Fibroblast of skin of scalp (primary cell): Measurements from ENCODE around the gene ANXA3.
A peak's percentile ranks its signal among the peaks of the same experiment; 100 is the strongest.

Experiments used
- DNase-seq: peaks from one replicate; pipeline ENCODE4 v3.0.0-alpha.2; 2013

ANXA3 gene

DNA sequence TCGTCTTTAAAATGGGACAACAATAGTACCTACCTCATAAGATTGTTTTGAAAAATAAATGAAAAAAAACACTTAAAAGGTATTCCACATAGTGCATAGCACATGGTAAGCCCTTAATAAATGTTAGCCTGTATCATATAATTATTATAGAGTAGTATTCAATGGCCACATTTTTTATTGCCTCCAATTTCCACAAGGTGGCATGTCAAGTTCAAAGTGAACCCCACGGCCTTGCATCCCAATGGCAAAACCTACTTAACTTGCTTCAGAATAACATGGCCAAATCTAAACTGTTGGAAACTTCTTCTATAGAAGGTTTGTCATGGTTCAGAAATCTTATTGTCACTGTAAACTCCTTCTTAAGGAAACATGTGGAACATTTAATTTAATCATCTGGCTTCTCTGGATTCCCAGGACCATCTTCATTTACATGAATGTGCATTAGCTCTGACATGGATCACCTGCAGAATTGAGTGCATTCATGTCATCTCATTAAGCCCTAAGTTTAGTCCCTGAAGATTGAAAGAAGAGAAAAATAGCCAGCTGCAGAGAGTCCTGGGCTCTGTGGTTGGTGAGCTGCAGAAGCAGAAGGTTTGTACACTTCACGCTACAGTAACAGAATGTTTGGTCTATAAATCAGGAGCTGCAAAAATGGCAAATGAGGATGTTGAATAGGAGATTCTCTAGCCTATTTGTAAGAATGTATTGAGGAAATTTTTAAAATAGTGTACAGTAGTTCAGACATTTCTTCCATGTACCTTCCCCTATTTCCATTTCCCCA, 61.0 kb downstream of the ANXA3 start:
- DNase-seq = peak; percentile 70

DNA sequence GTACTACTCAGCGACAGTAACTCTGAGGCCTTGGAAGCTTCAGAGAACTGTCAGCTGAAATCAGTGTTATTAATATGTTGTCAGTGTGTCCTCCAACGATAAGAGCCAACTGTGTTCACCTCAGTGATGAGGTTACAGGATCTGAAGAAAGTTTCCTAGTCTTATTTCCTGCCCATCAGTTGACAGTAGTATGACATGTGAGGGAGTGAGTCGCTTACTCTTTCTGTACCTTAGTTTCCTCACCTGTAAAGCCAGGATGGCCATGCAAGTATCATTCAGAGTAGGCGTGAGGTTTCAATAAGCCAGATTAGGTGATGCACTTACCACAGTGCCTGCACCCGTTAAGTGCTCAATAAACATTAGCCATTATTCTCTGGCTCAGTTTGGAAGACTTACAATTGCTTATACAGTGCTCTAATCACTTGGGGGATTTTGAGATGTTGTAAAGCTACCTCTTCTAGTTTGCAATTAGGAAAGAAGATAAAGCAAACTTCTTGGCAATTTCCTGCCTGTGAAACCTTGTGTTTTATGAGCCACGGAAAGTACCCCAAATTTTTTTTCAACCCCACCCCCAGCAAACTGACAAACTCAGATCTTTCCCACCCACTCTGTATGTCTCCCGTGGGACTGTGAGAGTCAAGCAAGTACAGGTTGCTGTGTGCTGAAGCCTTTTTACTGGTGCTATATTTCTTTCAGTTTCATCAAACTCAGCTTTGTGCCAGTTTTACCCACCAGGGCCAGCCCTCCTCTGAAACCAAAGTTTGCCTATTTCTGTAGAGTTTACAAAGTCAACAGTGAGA, 62.2 kb downstream of the ANXA3 start:
- no peak for DNase-seq

- DNase-seq = peak; percentile 70
Observed at GRCh38 chr4:78616046-78616498, 64.5 kb downstream of the ANXA3 start.

DNA sequence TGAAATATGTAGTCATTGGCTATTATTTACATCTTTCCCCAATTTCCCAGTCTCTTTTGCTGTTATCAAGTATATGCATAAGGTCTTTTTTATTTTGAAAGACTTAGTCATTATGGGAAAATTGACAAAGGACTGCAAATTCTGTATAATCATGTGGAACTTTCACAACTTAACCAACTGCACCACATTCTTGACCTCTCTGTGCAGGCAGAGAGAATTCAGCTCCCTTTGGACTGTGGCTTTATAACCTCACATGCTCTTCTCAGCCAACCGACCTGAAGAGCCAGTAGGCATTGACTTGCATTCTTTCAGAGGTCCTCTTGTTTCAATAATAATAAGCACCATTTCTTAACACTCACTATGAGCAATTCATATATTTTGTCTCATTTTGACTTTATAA, 66.9 kb downstream of the ANXA3 start:
- DNase-seq = no peak

GRCh38 chr4:78621395-78621794, 69.8 kb downstream of the ANXA3 start:
- peak; percentile 12 for DNase-seq

- DNase-seq = peak; percentile 52
Observed at GRCh38 chr4:78622253-78622979, 70.8 kb downstream of the ANXA3 start.

GRCh38 chr4:78624048-78624447, 72.5 kb downstream of the ANXA3 start:
- no peak for DNase-seq

DNA sequence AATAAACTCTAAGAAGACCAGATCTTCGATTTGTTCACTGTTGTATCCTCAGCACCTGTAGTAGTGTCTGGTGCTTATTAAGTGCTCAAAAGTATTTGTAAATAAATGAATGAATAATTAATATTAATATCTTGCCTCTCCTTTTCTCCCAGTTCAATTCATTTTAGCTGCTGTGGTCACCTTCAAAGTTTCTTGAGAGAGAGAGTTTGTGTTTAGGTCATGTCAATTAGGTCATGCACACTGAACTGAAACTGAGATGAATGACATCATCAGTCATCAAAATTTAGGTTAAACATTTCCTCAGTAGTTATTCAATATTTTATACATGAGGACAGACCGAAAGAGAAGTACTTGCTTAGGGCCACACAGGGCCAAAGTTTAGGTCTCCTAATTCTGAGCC, 73.5 kb downstream of the ANXA3 start:
- no peak for DNase-seq

- no peak for DNase-seq
Observed at GRCh38 chr4:78627046-78627965, 75.7 kb downstream of the ANXA3 start.

DNA sequence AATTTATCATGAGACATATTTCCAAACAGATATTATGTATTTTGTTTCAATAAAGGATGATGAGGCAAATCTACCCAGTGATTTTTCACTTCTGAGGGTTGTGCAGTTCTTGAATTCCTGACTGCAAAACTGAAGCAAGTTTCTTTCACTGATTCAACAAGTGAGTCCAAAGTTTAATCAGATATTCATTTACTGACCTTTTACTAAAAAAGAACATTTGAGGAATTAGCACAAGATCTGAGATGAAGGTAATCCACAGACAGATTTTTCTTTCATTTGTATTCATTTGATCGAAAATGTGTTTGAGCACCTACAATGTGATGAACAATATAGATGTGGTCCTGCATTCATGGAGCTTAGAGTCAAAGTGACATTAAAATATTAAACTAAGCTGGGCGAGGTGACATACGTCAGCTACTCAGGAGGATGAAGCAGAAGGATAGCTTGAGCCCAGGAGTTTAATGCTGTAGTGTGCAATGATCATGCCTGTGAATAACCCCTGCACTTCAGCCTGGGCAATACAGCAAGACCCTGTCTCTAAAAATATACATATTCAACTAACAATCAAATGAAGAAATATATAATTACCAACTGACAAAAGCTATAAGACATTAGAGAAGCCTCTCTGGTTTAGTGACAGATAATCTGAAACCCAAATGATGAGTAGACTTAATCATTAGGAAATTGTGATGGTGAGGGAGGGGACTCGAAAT, 76.6 kb downstream of the ANXA3 start:
- DNase-seq = no peak

GRCh38 chr4:78629991-78630541, 78.5 kb downstream of the ANXA3 start:
- DNase-seq = no peak

DNA sequence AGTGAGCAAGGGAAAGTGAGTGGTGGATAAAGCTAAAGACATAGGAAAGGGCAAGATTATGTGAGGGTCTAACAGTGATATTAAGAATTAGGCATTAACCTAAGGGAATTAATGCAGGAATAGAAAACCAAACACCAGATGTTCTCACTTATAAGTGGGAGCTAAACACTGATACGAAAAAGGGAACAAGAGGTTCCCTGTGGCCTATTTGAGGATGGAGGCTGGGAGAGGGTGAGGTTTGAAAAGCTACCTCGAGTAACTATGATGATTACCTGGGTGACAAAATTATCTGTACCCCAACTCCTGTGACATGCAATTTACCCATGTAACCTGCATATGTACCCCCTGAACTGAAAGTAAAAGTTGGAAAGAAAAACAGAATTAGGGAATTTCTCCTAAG, 79.0 kb downstream of the ANXA3 start:
- no peak for DNase-seq

- peak; percentile 45 for DNase-seq
Observed at GRCh38 chr4:78634011-78634664, 82.6 kb downstream of the ANXA3 start.

- no peak for DNase-seq
Observed at GRCh38 chr4:78638337-78639172, 87.0 kb downstream of the ANXA3 start.

GRCh38 chr4:78640714-78641113, 89.1 kb downstream of the ANXA3 start:
- no peak for DNase-seq

GRCh38 chr4:78642934-78643333, 91.4 kb downstream of the ANXA3 start:
- no peak for DNase-seq

DNA sequence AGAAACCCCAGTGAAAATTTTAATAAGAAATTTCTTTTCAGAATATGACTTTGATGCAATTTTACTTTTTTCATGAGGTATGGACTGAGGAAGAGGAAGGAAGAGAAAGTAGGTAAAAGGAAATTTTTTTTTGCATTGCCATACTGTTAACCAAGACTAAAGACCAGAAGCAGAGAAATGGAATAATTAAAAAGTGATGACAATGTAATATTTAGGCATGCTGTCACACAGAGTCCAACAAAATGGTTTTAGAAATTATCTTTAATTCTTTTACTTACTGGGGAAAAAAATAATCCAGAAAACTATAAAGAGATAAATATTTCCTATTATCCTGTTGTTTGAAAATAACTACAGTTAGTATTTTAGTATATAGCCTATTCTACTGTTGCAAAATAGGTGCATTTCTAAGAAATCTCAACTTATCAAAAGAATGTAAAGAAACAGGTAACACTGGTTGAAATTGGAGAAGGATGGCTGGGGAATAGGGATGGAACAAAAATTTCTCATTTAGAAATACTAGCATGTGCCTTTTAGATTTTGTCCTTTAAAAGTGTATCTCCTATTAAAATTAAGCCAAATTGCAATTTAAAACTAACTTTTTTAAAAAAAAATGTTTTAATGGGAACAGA, 92.6 kb downstream of the ANXA3 start:
- no peak for DNase-seq

DNA sequence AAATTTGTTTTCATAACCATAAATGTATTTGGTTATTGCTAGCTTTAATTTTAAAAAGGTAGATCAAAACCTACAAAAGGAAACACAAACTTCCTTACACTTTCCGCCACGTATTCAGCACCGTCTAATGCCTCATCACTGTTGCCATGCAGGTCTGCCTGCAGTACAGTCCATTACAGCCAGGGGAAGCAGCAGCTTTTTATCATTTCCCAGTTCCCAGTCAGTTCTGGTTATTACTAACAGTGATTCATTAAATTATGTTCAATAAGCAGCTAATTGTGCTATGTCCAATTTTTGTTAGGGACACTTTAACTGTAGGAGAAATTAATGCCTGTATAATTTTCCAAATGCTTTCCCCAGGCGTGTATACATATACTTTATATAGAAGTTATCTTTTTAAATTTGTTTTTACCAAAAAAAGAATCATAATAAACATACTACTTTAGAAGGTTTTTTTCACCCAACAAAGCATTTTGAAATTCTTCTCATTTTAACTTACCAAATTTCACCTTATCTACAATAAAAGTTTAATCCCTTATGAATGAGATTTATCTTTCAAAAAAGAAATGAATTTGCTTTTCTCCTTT, 93.3 kb downstream of the ANXA3 start:
- DNase-seq = peak; percentile 78
